Cortex of kidney (tissue), 1 donor: ENCODE measurements around the gene DAPL1.
"Not testable (repeated sequence)": the region's sequence is repeated elsewhere in the genome, so short reads cannot be mapped to it uniquely, and the experiment has no call there.

Source experiments
- DNase-seq: peaks from one replicate; lab custom pipeline; 2025; lab: John Stamatoyannopoulos, UW

DAPL1 gene

DNA sequence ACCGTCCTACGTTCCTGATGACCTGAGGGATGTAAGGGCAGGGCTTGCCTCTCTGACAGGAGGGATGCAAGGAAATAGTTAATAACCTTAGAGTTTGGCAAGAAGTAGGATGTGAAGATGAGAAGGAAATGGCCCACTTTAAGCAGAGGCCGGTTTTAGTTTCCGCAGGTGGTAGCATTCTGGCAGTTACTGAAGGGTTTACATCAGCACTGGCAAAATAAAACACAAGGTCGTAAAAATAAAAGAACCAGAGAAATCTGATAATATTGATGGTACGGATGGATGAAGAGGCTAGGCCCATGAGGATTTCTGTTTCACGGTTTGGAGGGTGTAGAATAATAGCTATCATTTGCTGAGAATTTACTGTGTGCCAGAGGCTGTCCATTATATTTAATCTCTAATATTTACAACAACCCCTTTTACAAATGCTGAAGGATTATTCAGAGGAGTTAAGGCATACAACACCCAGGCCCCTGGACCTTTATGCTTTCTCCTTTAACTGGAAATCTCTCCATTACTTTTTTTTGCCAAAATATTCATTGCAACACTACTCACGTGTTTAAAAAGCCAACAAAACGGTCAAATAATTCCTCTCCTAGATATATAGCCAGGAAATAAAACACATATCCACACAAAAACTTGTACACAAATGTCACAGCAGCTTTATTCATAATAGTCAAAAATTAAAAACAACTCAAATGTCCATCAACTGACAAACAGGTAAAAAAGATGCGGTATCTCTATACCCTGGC, 28.5 kb downstream of the DAPL1 start:
- no peak for DNase-seq

DNA sequence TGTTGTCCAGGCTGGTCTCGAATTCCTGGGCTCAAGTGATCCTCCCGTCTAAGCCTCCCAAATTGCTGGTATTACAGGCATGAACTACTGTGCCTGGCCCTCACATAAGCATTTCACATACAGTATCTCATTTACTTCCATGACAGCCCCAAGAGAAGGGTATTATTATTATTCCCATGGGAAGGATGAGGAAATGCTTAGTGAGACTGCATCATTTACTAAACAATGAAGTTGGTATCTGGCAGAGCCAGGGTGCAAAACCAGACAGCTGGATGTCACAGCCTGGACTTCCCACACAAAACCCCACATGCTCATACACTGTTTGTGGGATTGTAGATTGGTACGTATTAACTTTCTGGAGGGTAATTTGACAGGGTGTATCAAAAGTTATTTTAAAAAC, 29.9 kb downstream of the DAPL1 start:
- no peak for DNase-seq

DNA sequence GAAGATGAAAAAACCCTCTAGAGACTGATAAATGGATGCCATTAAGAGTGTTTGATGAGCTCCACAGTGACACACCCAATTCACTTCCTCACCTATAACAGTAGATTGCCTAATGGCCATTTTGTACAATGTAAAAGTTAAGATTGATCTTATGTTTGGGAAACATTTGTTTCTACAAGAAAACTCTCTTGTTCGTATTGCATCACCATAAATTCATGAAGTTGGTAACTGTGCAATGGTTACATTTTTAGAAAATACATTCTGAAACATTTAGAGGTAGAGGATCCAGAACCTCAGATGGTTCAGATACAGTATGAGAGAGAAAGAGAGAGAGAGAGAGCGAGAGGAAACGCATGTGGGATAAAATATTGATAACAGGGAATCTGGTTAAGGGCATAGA, 31.8 kb downstream of the DAPL1 start:
- DNase-seq: no peak

DNA sequence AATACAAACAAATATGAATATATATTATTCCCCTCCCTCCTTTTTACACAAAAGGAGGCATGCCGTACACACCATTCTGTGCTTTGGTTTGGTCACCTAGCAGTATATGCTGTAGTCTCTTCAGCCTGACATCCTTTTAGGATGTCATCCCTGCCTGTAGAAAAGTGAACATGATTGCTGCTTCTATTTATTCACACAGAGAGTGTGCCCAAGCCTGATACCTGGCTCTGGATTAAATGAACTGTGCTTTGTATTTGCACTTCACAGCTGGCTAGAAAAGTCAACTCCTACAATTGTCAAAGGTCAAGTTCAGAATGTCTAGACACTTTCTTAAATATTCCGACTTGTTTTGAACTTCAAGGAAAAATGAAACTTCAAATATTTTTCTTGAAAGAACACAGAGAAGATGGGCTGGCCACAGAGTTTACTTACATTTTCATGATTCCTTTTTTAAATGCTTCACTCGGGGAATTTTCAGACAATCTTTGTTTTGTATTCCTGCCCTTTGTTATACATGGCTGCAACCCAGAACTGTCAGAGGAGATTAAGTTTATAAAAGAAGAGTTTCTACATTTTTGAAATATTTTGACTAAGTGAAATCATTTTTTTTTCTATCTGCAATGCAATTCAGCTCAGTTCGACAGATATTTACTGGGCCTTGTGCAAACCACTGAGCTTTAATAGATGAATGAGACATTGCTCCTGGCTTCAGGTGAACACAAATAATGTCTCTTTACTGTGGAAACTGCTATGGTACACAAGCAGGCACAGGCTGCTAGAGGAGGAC, 33.5 kb downstream of the DAPL1 start:
- DNase-seq: no peak

DNA sequence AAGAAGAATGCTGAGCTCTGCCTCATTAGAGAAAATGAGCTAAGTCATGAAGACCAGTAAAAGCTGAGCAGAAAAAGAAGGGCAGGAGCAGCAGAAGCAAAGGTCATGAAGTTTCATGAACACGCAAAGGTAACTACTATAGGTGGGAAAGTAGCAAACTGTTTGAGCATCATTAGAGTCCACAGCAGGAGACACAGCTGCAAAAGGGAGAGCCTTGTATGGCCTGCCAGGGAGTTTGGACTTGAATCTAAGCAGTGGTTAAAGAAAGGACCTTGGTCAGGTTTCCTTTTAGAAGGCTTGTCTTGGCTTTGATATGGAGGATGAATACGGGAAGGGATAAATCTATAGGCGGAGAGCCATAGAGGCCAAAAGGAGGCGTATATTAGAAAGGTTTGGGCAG, 34.0 kb downstream of the DAPL1 start:
- DNase-seq: no peak

DNA sequence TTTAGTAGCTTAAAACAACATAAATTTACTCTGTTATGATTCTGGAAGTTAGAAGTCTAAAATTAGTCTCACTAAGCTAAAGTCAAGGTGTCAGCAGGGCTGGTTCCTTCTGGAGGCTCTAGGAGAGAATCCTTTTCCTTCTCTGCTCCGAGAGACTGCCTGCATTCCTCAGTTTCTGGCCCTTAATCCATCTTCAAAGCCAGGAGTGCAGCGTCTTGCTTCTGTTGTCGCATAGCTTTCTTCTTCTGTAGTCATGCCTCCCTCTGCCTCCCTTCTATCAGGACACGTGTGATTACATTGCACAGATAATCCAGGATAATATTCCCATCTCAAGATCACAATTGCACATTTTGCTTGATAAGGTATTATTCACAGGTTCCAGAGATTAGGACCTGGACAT, 35.1 kb downstream of the DAPL1 start:
- DNase-seq: no peak

DNA sequence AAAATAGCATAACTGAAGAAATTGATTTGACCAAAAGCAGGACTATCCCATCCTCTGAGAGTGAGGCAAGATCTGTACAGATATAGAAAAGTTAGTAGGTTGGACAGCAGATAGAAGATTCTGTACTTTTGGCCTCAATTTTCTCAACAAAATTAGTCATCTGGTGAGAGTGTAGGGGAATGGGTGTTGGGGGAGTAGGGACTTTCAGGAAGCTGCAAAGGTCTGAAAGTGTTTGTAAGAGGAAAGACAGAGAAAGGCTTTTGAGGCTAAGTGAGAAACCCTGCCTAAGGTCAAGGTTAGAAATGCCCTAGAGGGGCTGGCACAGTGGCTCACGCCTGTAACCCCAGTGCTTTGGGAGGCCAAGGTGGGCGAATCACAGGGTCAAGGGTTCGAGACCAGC, 40.3 kb downstream of the DAPL1 start:
- DNase-seq: no peak

DNA sequence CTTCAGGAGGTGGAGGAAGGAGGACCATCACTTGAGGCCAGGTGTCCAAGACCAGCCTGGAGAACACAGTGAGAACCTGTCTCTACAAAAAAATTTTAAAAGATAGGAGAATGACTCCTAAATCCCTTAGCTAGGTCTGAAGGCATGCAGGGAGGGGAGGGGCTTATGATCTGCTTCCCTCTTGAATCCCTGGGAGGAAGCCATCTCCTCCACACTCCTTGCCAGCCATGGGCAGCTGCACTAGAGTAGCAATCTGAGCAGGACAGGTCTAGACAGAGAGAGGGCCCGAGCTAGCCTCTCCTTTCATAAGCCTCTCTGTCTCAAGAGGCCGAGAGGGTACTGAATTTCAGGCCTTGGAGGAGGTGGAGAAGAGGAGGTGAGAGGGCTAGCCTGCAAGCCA, 42.5 kb downstream of the DAPL1 start:
- DNase-seq: no peak

DNA sequence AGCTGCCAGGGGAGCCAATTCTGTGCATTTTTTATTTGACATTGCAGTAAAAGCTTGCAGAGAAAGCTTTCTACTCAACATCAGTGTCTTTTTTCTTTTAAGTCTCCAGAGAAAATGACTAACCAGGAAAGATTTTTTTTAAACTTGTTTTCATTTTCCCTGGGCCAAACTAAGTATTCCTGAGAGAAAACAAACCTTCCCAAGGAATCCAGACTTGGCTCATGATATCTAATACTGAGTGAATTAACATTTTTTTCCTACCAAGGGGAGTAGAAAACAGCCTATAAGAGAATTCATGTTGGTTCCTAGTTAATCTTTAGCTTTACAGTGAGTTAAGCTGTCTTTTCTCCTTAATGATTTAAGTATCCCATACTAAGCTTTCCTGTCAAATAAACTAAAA, 46.7 kb downstream of the DAPL1 start:
- DNase-seq: no peak

DNA sequence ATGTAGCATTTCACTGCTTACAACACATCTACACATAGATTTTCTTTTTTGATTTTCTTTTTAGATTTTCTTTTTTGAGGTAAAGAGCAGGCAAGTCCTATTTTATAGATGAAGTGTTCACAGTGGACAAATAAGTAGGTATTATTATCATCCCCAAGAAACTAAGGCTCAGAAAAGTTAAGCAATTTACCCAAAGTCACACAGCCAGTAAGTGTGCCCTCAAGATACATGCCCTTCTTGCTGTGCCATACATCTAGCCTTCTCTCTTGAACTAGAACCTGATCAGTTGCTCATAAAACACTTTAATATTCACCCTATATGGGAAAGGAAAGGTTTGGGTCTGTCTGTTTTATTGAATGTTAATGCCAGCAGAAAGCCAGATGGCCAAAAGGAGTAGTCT, 50.3 kb downstream of the DAPL1 start:
- DNase-seq: no peak

DNA sequence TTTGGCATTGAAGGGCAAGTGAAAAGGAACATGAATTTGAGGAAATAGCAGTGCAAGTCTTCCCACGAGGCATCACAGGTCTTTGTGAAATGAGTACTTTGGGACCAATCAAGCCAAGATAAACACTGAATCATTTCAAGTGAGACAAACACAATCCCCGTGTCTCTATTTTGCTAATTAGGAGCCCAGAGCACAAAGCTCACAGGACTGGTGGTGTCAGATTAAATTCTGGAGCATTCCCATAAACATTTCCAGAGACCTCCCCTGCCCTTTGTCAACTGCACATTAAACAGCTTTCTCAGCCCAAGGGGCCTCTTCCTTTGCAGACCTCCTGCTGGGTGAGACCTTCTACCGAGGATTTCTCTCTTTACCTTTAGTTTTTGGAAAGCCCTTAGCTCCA, 50.7 kb downstream of the DAPL1 start:
- no peak for DNase-seq

DNA sequence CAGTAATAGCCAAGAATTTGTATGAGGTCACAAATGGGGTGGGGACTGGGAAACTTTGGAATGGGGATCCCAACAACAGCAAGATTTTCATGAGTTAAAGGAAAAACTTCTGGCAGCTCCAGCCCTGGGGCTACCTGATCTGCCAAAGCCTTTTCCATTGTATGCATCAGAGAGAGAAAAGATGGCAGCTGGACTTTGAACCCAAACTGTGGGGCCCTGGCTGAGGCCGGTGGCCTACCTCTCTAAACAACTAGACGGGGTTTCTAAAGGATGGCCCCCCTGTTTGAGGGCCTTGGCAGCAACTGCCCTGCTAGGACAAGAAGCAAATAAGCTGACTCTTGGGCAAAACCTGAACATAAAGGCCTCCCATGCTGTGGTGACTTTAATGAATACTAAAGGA, 52.4 kb downstream of the DAPL1 start:
- not testable (repeated sequence) for DNase-seq

DNA sequence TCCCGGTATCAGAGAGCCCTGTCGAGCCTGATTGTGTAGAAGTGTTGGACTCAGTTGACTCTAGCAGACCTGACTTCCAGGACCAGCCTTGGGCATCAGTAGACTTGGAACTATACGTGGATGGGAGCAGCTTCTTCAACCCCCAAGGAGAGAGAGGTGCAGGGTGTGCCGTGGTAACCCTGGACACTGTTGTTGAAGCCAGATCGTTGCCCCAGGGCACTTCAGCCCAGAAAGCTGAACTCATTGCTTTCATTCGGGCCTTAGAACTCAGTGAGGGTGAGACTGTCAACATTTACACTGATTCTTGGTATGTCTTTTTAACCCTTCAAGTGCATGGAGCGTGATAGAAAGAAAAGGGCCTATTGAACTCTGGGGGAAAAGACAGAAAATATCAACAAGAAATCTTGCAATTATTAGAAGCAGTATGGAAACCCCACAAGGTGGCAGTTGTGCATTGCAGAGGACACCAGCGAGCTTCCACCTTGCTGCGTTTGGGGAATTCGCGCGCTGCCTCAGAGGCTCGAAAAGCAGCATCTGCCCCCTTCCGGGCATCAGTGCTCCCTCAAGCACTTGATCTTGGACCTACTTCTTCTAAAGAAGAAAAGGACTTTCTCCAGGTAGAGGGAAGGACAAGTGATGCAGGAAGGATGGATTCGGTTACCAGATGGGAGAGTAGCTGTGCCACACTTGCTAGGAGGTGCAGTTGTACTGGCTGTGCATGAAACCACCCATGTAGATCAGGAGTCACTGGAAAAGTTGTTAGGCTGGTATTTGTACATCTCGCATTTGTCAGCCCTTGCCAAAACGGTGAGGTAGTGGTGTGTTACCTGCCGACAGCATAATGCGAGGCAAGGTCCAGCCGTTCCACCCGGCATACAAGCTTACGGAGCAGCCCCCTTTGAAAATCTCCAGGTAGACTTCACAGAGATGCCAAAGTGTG, 53.2 kb downstream of the DAPL1 start:
- DNase-seq: not testable (repeated sequence)

DNA sequence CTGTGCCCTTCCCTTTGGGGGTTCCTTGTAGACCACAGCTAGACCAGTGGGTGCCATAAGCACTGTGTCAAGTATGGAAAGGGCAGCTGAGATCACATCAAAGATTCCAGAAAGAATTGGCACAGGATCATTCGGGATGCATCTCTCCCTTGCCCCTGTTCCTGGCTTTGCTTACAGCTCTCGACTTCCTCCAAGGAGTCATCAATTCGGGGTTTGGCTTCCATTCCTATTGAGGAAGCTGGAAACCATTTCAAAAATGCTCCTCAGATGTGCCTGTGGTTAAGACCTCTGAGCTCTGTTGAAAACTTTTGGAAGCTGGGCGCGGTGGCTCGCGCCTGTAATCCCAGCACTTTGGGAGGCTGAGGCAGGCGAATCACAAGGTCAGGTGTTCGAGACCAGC, 65.1 kb downstream of the DAPL1 start:
- not testable (repeated sequence) for DNase-seq

DNA sequence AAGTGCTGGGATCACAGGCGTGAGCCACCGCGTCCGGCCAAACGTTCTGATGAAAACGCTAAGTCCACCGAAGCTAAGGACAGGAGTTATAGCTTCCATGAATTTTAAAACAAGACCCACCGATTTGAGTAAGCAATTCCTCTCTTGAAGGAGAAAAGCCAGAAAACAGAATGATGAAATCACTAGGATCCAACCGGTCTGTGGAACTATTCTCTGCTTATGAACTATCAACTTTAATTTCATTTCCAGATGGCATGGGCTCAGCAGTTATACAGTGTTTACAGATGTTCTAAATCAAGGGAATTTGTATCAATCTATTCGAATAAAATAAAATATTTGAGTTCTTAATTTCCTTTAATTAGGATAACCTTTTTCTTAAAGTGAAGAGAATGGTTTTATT, 66.5 kb downstream of the DAPL1 start:
- DNase-seq: not testable (repeated sequence)

DNA sequence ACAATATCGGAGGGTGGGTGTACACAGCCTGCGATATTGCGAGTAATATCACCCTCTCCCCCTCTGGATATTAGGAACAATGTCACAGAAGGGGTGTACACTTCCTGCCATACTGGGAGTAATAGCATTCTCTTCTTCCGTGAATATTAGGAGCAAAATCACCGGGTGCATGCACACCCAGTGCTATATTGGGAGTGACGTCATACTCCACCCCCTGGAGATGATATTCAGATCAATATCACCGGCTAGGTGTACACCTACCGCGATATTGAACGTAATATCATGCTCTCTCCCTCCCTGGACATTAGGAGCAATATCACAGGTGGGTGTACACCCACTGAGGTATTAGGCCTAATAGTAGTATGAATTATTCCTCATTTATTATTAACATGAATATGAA, 70.4 kb downstream of the DAPL1 start:
- DNase-seq: not testable (repeated sequence)
